Stimulated activated CD4-positive, alpha-beta T cell treated with anti-CD3 and anti-CD28 coated beads, Interleukin-2, amount 100 ng/mL, for 24 hours (primary cell): Measurements from ENCODE around the gene SLC2A9.

Source experiments
- DNase-seq, 2 donors: peaks; one replicate each; pipeline ENCODE4 v3.0.0-alpha.2; 2020

Gene SLC2A9

GRCh38 chr4:10041036-10041435, 19.7 kb upstream of the SLC2A9 start:
- DNase-seq: no peak

GRCh38 chr4:10040049-10040892, 19.0 kb upstream of the SLC2A9 start:
- DNase-seq: no peak

GRCh38 chr4:10036807-10037342, 15.6 kb upstream of the SLC2A9 start:
- no peak for DNase-seq

- no peak for DNase-seq
These were observed 13.8 kb upstream of the SLC2A9 start for GRCh38 chr4:10035130-10035529.

- DNase-seq: no peak
These were observed 13.4 kb upstream of the SLC2A9 start for GRCh38 chr4:10034612-10035104.

GRCh38 chr4:10034136-10034535, 12.8 kb upstream of the SLC2A9 start:
- DNase-seq: no peak

- no peak for DNase-seq
These were observed 12.0 kb upstream of the SLC2A9 start for GRCh38 chr4:10033191-10033881.

- DNase-seq: no peak
These were observed 11.3 kb upstream of the SLC2A9 start for GRCh38 chr4:10032625-10033024.

- DNase-seq: no peak
These were observed 10.6 kb upstream of the SLC2A9 start for GRCh38 chr4:10031668-10032590.

GRCh38 chr4:10030972-10031667, 9.8 kb upstream of the SLC2A9 start:
- no peak for DNase-seq

GRCh38 chr4:10029403-10029802, 8.1 kb upstream of the SLC2A9 start:
- DNase-seq: no peak

- no peak for DNase-seq
These were observed 7.6 kb upstream of the SLC2A9 start for GRCh38 chr4:10028910-10029309.

GRCh38 chr4:10026485-10026884, 5.2 kb upstream of the SLC2A9 start:
- DNase-seq: no peak

GRCh38 chr4:10025230-10025806, 4.0 kb upstream of the SLC2A9 start:
- DNase-seq: no peak

- DNase-seq: no peak
These were observed 3.0 kb upstream of the SLC2A9 start for GRCh38 chr4:10024303-10024702.

- no peak for DNase-seq
These were observed 2.5 kb upstream of the SLC2A9 start for GRCh38 chr4:10023806-10024205.

- DNase-seq: no peak
These were observed 1.7 kb upstream of the SLC2A9 start for GRCh38 chr4:10023050-10023419.

GRCh38 chr4:10022346-10023049, 1.2 kb upstream of the SLC2A9 start:
- DNase-seq: no peak

GRCh38 chr4:10021653-10022023, 341 bp upstream of the SLC2A9 start:
- no peak for DNase-seq

GRCh38 chr4:10020106-10020505, 1.2 kb downstream of the SLC2A9 start:
- no peak for DNase-seq

- no peak for DNase-seq
These were observed 1.7 kb downstream of the SLC2A9 start for GRCh38 chr4:10019521-10020051.
